COLO829 (cell line): ENCODE measurements around the gene TRIM29.
"Not testable (repeated sequence)": the region's sequence is repeated elsewhere in the genome, so short reads cannot be mapped to it uniquely, and the experiment has no call there.

Experiments used
- DNase-seq: peaks from one replicate; pipeline ENCODE4 v3.0.0; 2012; ENCODE audit warnings: low spot score

Gene TRIM29

DNA sequence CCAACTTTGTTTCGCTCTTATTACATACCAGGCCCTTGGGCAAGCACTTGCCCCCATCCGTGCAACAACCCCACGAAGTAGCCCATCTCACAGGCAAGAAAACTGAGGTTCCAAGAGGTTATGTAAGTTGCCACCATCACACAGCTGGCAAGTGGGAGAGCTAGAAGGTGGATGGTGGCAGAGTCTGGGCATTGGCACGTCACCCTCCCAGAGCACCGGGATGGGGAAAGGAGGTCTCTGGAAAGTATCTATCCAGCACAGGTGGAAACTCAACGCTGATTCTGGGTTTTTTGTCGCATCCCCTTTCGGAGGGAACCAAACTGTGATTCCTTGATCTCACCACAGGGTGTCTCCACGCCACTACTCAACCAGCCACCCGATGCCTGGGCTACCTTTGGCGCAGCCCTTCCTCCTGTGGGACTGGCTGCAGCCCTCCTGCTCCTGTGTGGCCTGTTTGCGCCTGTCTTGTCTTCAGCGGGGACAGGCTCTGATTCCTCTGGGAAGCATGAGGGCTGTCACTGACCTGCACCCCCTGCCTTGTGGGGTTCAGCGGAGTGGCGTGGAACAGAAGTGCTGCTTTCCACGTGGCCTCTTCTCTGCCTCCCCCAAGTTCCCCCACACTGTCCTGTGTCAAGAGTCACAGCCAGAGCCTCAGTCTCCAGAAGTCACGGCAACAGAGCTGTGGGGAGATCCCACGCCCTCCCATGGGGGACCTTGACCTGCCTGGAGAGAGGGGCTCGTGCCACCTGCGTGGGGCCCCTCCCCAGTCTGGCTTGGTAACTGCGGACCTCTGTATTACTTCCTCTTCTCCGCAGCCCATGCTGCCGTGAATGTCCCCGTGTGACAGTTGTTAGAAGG, 34.4 kb upstream of the TRIM29 start:
- DNase-seq = peak; percentile 72

DNA sequence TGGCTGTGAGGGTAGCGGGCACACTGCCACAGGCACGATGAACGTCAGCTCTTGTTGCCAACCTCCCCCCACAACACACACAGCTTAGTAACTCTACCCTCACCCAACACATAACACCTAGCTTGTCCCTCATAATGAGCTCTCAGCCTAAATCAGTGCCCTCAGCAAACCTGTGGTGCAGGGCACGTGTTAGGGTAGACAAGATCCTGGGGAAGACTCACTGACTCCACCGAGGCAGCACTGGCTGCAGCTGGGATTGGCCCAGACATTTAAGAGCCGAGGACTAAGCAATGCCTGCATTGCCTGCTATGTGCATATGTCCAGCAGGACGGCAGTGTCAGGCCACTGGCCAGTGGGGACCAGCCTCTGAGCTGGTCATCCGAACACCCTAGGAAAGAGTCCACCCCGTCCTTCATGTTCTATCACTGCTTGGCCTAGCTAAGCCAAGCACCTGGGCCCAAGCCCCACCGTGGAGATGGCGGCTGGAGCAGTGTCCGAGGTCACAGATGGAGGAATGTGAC, 32.9 kb upstream of the TRIM29 start:
- no peak for DNase-seq

DNA sequence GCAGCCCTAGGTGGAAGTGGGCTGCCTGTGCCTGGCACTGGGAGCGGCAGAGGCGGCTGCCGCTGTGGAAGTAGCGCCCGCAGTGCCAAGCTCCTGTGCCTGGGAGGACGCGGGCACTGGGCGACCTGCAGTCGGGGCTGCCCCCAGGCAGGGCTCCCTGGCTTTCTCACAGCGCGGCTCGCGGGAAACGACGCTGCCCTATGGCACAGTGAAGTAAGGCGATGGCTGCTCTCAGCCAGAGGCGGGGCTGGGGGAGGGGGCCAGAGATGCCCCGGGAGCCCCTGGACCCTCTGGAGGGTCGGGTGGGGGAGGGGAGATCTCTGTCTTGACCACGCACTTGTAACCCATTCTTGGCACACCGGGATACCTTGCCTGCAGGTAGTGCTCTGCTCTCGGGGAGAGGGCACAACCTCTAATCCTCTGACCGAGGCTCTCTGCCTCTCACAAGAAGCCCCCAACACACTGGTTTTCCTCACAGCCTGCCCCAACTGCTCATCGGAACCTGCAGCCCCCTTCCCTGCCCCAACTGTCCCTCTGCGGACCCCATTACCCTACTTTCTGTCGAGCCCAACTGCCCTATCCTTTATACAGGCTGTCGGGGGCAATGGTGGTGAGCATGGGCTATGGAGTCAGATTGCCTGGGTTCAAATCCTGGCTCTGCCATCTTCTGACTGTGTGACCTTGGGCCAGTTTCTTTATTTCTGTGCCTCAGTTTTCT, 32.2 kb upstream of the TRIM29 start:
- DNase-seq = no peak

DNA sequence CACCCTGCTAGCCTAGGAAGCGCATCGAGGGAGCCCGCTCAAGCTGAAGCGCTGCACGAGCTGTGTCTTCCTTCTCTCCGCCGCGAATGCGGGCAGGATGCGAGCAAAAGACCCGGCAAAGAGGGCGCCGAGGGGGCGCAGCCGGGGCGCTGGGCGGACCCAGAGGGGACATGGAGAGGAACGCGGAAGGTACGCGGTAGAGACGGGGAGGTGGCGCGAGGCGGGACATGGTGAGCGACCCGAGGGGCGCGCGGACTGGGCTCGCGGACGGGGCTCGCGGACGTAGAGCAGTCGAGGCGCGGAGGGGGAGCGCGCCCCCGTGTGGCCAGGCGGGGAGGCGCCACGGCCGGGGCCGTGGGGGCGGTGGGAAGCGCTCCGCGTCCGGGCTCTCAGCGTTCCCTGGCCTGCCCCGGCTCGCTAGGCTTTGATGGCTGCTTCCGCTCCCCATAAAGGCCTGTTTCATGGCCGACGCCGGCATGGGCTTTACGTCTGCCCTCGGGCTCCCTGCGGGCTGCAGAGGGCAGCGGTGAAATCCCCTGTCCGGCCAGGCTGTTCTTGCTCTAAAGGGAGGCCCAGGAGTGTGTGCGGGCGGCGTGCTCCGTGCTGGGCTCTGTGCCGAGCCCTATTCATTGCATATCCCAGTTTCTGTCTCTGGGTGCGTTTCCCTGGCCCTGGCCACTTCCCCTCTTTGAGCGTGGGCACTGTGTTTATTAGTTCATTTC, 31.2 kb upstream of the TRIM29 start:
- DNase-seq = peak; percentile 68

DNA sequence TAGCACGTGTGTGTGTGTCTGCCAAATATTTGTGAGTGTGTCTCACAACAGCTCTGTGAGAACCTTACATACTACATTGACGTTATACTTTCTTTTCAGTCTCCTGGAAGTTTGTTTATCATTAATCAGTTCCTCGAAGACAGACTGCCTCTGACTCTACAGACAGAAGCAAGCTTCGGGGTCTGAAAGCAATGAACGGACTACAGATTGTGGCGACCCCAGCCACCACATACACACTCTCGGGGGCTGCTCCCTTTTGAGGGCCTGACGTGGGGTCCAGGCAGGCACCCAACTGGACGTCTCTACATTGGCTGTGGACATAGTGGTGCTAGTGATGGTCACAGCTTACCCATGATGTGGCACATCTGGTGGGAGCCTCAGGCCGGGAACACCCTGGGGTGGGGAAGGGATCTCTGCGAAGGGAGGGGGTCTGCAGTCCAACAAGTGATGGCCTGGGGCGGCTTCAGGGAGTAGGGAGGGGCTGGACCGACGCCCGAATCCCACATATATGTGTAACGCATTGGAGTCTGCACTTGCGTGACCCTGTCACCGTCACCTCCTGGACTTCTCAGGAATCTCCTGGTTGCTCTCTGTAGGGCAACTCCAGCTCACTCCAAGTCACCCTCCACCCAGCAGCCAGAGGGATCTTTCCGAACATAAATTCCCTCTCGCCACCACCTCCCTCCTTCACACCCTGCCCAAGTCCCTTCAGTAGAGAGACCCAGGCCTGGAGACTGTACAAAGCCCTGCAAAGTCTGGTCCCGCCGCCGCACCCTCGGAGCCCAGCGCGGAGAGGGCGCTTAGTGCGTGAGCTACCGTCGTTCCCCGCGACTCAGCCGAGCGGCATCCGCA, 30.4 kb upstream of the TRIM29 start:
- no peak for DNase-seq

DNA sequence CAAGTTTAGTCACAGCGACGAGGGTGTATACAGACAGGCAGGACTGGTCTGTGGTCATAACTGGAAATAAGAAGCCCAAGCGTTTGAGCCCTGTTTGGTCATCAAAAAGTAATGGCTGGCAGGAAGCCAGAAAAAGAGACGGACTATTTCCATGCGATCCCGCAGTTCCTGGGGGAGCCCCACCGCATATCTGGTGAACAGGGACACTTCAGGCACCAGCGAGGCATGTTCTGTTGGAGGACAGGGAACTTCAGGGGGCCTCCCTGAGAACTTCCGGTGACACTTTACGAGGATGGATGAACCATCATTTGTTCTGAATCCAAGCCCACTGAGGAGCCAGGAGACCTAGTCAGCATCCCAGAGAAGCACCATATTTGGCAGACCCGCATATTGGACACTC, 29.7 kb upstream of the TRIM29 start:
- no peak for DNase-seq

DNA sequence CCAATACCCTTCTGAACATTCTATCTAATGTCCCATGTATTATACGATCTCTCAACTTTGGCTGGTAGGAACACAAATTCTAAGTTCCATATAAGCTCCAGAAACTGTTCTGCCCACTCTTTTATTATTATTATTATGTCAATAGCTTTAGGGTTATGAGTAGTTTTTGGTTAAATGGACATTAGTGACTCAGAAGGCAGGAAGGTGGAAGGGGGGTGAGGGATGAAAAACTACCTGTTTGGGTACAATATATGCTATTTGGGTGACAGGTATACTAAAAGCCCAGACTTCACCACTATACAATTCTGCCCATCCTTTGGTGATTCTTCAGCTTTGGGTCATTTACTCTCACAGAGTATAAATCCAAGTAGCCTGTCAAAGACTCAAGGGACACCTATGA, 22.5 kb upstream of the TRIM29 start:
- no peak for DNase-seq

DNA sequence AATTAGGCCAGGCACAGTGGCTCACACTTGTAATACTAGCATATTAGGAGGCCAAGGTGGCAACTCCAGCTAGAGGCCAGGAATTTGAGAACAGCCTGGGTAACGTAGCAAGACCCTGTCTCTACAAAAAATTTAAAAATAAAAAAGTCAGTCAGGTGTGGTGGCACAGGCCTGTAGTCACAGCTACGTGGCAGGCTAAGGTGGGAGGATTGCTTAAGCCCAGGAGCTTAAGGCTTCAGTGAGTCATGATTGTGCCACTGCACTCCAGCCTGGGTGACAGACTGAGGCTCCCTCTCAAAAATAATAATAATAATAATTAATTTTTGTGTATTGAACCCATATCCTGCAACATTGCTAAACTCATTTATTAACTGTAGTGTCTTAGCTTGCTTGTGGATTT, 15.3 kb upstream of the TRIM29 start:
- DNase-seq = no peak

DNA sequence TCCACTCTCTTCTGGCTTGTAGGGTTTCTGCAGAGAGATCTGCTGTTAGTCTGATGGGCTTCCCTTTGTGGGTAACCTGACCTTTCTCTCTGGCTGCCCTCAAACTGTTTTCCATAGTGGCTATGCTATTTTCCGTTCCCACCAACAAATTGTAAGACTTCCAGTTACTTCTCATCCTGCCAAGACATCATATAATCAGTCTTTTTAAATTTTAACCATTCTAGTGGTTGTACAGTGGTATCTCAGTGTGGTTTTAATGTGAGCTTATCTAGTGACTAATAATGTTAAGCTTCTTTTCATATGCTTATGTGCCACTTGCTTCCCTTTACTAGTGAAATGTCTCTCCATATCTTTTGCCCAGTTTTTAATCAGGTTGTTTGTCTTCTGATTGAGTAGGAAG, 13.6 kb upstream of the TRIM29 start:
- DNase-seq = no peak

DNA sequence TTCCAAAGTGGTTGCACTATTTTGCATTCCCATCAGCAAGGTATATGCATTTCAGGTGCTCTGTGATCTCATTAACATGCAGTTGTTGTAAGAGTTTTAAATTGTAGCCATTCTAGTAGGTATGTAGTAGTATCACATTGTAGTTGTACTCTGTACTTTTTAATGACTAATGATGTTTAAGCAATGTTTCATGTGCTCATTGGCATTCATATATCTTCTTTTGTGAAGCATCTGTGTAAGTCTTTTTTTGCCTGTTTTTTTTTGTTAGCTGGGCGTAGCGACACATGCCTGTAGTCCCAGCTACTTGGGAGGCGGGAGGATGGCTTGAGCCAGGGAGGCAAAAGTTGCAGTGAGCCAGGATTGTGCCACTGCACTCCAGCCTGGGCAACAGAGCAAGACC, 11.3 kb upstream of the TRIM29 start:
- no peak for DNase-seq

DNA sequence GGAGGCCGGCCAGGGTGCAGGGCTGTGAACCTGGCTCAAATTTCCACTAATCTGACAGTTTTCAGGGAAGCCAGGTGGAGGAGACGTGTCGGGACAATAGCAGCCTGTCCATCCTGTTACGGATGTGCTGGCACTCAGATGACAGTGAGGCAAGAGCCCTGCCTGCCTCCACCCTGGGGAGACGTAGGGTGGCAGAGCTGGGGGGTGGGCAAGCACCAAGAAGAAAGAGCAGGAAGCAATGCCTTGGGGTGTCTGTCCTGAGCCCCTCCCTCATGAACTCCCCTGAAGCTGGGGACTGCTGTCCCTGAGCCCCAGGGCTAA, 10.0 kb upstream of the TRIM29 start:
- no peak for DNase-seq

DNA sequence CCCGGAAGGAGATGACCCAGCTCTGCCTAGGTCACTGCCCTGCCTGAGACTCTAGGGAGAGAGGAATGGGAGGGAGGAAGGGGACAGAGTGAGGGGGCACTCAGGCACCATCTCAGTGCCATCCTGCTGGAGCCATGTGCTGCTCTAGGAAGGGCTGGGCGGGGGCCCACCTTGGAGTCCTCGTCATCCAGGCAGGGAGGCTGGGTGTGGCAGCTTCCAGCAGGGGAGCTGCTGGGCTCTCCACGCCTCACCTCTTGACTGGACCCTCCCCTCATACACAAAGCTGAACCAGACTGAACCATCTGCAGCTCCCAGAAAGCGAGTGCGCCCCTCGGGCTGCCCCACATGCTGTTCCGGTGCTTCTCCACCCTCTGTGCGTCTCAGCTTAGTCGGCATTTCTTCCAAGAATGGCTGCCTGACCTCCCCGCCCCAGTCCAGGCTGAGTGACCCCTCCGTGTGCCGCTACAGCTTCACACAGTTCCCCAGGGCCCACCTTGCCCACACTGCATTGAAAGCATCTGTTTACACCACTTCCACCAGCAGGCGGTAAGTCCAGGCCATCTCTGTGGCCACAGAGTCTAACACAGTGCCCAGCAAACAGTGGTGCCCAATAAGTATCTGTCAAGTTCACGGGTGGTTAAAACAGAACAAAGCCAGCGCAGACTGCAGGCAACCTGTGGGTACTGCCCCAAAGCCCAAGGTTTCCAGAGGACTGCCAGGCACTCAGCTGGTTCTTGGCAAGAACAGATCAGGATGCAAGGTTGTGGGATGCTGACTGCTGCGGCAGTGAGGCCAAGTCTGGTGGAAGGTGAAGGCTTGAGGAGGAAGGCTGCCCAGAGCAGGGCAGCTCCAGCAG, 9.4 kb upstream of the TRIM29 start:
- DNase-seq = no peak

DNA sequence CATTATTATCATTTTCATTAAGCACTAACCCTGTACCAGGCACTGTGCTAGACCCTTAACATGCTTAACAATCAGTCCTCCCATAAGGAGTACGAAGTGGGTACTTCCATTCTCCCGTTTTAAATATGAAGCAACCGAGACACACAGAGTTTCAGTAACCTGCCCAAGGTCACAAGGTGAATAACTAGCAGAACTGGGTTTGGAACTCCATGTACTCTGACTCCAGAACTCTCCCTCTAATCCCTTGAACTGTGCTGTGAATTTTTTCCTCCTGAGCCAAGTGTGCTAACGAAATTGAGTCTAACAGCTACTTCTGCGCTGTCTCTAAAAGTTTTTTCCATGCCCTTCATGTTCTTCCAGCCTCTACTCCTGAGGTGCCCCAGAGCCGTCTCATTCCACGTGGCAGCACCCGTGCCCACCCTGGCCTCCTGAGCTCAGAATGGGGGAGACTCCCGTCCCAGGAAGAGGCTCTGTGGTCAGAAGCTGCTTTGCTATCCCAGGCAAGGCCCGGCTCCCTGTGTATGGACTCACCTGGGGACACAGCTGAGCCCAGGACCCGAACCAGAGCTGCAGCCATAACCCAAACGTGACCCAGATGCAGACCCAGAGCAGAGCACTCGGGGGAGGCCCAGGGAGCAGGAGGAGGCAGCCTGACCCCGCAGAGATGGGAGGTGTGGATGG, 8.6 kb upstream of the TRIM29 start:
- DNase-seq = no peak

DNA sequence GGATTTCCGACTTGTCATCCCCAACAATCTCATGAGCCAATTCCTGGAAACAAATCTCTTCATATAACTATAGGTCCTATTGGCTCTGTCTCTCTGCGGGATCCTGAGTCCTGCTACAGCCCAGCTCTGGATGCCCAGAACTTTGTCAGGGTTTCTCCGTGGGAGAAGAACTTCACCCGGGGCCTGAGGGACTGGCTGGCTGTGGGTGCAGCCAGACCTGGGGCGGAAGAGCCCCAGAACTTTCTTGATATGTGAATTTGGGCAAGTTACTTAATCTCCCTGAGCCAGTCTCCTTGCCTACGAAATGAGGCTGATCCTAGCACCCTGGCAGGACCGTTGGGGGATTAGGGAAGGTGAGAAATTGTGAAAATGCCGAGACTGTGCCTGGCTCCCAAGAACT, 6.6 kb upstream of the TRIM29 start:
- DNase-seq = no peak

DNA sequence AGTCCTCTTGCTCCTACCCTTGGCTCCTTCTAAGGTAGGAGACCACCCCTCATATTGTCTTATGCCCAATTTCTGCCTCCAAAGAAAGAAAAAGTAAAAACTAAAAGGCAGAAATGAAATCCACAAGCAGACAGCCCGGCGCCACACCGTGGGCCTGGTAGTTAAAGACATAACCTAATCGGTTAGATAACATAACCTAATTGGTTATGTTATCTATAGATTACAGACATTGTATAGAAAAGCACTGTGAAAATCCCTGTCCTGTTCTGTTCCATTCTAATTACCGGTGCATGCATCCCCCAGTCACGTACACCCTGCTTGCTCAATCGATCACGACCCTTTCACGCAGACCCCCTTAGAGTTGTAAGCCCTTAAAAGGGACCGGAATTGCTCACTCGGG, 5.6 kb upstream of the TRIM29 start:
- DNase-seq = not testable (repeated sequence)

DNA sequence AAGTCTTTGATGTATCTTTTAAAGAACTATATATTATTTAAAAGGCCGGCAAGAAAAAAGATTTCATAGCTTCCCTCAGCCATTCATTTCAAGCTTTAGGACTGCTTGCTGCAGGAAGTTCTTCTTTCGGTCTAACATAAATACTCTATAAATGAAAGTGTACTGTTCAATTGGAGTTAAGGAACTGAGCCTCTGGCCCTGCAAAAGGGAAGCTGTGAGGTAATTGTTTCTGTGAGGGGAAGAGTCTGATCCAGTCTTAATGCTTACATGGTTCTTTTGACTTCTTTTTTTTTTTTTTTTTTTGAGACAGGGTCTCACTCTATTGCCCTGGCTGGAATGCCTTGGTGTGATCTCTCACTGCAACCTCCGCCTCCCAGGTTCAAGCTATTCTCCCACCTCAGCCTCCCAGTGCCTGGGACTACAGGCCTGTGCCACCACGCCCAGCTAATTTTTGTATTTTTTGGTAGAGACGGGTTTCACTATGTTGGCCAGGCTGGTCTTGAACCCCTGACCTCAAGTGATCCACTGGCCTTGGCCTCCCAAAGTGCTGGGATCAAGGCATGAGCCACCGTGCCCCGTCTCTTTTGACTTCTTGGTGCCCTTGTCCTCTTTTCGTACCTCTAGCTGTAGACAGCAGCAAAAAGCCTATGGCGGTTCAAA, 4.7 kb upstream of the TRIM29 start:
- DNase-seq = no peak

DNA sequence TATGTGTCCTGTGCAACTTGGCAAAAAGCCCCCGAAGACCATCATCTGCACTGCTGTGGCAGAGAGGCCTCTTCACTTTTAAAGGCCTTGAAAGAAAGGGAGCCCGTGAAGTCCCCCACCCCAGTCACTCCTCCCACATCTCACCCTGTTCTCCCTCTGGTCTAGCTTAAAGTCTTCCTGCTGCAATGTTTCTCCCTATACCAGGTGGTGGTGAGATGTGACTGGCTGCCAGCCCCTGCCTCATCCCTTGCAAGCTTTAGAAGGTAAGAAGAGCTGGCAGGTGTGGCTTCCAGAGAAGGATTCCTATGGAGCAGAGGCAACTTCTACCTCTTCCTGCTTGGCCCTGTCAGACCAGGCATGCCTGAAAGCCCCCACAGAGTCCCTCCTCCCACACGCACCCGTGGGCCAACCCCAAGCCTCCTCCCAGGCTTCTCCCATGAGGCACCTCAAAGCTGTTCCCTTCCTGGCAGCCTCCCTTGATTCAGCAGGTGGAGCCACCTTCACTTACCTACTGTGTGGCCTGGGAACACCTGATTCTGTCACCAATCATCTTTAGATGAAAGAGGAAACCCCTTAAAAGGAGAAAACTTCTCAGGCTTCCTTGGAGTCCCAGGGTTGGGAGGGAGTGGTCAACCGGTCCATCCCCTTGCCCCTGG, 4.0 kb upstream of the TRIM29 start:
- DNase-seq = no peak

DNA sequence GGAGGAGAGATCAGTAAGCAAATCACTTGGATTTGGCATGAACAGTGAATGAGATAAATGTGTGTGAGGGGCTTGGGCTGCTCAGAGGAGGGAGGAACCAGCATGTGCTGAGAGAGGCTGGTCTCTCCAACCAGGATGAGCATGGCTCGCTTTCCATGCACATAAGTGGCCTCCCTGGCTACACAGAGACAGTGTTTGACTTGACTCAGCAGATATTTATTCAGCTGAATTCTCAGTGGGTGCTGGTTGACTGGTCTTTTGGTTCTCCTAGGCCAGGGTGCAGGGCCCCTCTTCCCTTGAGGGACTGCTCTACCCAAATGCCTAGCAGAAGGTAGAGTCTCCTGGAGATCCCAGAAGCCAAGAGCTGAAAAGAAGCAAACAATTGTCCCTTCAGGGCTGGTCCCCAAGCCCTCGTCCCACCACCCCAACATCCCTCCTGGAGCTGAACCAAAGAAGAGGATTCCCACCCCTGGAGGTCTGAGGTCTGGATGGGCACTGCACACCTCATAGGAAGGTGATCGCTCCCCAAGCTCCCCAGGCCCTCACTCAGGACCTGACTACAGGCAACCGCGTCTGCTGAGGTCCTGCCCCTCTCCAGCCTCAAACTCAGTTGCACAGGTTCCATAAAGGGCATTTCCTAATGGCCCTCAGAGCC, 3.3 kb upstream of the TRIM29 start:
- DNase-seq = no peak
